Heart left ventricle (tissue), 13 donors: ENCODE data around the gene PRDM16.

ENCODE experiments used
- POLR2A ChIP-seq, 2 donors: fragments of 450-650 bp; IDR thresholded peaks; one replicate each; pipeline ENCODE4 v1.6.1; 2017; ENCODE audit warnings: antibody characterized with exemption in 2 of 2, mild to moderate bottlenecking in 2 of 2, moderate library complexity in 2 of 2
- TF ChIP-seq, protein P1 (sequence below), 12 donors: fragments of 200-600 bp; sonication (generic) in 4 of 12; IDR thresholded peaks; one replicate each; pipeline versions ENCODE4 v1.5.0 to v1.8.0; 2018 to 2022; ENCODE audit warnings: antibody characterized with exemption in 12 of 12, mild to moderate bottlenecking in 5 of 12
- donor health status: ischemic (EF 13 %, LVEDD 7.1; RV severe dilation, severe dysfunction).
- donor health status: DM: no; HTN: yes; CAD: no.
- donor health status: DM: no; HTN: no; CAD: no.
- donor health status: ischemic (EF 25% LVEDD 6.9; RV normal size, moderate dysfunction).
- donor health status: ischemic (EF 25% LVEDD 5.7; RV mildly dilated, moderate dysfunction).
- donor health status: ischemic (EF 35%, LVEDD 5.7; RV mildly dilated, moderate dysfunction).
- donor health status: nonischemic (EF 11% LVEDD 7.7; RV severe dilation, severe dysfunction).
- donor health status: DM: yes; HTN: yes; CAD: no.
- donor health status: PGD.
- donor health status: ischemic (EF 29% LVEDD 5.4; RV normal size, mild dysfunction).
- donor health status: nonischemic (EF 23%, LVEDD 6.1; RV moderate dilation, normal function).

DNA sequence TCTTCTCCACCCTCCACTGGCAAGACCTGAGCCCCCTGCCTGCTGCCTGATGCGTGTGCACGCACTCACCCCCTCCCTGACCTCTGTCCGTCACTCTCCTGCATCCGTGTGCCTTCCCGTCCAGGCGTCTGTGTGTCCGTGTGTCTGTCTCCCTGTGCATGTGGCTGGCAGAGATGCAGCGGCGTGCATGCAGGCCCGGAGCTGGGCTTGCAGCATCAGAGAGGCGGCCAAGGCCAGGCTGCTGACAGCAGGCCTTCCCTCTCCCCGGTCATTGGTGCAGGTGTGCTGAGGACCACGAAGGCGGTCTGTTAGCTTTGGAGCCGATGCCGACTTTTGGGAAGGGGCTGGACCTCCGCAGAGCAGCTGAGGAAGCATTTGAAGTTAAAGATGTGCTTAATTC, 362.7 kb downstream of the PRDM16 start:
- no peak for TF ChIP-seq POLR2A (IDR thresholded peaks at IDR 0.05)
- TF ChIP-seq, protein P1, sequence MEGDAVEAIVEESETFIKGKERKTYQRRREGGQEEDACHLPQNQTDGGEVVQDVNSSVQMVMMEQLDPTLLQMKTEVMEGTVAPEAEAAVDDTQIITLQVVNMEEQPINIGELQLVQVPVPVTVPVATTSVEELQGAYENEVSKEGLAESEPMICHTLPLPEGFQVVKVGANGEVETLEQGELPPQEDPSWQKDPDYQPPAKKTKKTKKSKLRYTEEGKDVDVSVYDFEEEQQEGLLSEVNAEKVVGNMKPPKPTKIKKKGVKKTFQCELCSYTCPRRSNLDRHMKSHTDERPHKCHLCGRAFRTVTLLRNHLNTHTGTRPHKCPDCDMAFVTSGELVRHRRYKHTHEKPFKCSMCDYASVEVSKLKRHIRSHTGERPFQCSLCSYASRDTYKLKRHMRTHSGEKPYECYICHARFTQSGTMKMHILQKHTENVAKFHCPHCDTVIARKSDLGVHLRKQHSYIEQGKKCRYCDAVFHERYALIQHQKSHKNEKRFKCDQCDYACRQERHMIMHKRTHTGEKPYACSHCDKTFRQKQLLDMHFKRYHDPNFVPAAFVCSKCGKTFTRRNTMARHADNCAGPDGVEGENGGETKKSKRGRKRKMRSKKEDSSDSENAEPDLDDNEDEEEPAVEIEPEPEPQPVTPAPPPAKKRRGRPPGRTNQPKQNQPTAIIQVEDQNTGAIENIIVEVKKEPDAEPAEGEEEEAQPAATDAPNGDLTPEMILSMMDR (IDR thresholded peaks at IDR 0.05), result no peak
